PFSK-1 (cell line): ENCODE data around the gene UNC5B.

ENCODE experiments used
- POLR2AphosphoS5 ChIP-seq: IDR thresholded peaks from 2 replicates; pipeline ENCODE4 v1.6.1; 2012; ENCODE audit warnings: low read depth, mild to moderate bottlenecking, control low read depth, low read length, moderate library complexity
- REST ChIP-seq, 2 experiments: IDR thresholded peaks; 2 replicates each; pipeline versions ENCODE4 v1.6.1 to v1.8.0; 2011 to 2012; ENCODE audit warnings: low read depth in 2 of 2, low read length in 2 of 2, control low read depth in 1 of 2, inconsistent platforms in 1 of 2, mild to moderate bottlenecking in 1 of 2, moderate library complexity in 1 of 2; ENCODE audit not compliant: insufficient read depth in 1 of 2
- SIN3A ChIP-seq: IDR thresholded peaks from 2 replicates; pipeline ENCODE4 v1.6.1; 2012; ENCODE audit warnings: mild to moderate bottlenecking, low read length, moderate library complexity, borderline replicate concordance; ENCODE audit not compliant: insufficient read depth
- TAF1 ChIP-seq: IDR thresholded peaks from 2 replicates; pipeline ENCODE4 v1.6.1; 2012; ENCODE audit warnings: low read length, control low read depth, borderline replicate concordance; ENCODE audit not compliant: insufficient read depth

DNA sequence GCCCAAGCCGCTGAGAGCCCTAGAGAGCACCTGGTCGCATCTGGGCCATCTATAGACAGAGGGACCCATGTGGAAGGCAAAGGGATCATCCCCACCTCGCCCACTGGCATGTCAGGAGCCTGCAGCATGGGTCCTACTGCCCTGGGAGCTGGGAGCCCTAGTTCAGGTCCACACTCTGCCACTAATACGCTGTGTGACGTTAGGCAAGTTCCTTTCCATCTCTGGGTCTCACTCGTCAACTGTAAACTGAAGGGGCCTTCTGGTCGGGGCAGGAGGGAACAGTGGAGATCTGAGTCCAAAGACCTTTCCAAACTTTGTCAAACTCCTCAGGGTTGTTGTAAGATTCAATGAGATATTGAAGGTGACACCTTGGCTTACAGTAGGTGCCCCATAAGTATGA is 23.4 kb downstream of the UNC5B start:
- TF ChIP-seq REST (IDR thresholded peaks at IDR 0.05; ENCODE audit: insufficient read depth in 1 of 2, low read depth in 2 of 2, low read length in 2 of 2) (no peak), POLR2AphosphoS5 (no peak), TAF1 (no peak), SIN3A (no peak)
